HepG2 (cell line): ENCODE data around the gene PRSS2. TPM values are rescaled to one million over a fixed set of nuclear protein-coding genes. Genes with fewer than 3 reads are reported as not detected.

Experiments used
- ATAC-seq: fragments of 200-7000 bp; cut with Tn5 transposase; 3 replicates; pipeline ENCODE4 v1.9.1; 2020; ENCODE audit warnings: mild to moderate bottlenecking, moderate library complexity
- BruUV-seq: library from RNA; stranded (reverse); fragments of 400-500 nt; replicated peaks from 2 replicates; lab custom pipeline; 2021; lab: Mats Ljungman, UMichigan
- CTCF ChIA-PET: fragments of 300-600 bp; formaldehyde crosslinking; extraction: SDS; loops from one replicate; lab custom pipeline; 2021; ENCODE audit warnings: low total read pairs, inconsistent platforms, low intra/inter-chr PET ratio; lab: Yijun Ruan, JAX
- POLR2A ChIA-PET: fragments of 350-600 bp; sonication (Branson Sonifier 250); formaldehyde crosslinking; loops from one replicate; lab custom pipeline; 2020; ENCODE audit warnings: antibody characterized with exemption, inconsistent platforms; lab: Yijun Ruan, JAX
- DNase-seq: peaks from one replicate; pipeline ENCODE4 v3.0.0-alpha.2; 2015; ENCODE audit warnings: low spot score
- FAIRE-seq: peaks from 3 replicates; lab custom pipeline; 2011; peaks lifted over from hg19 to GRCh38; lab: Jason Lieb, UNC
- H2AFZ ChIP-seq: one replicate; pipeline ENCODE4 v1.6.1; 2011; ENCODE audit warnings: low read length, inconsistent platforms
- H3K27ac ChIP-seq: fragments of 300-600 bp; 3 replicates; pipeline ENCODE4 v1.8.0; 2011; ENCODE audit warnings: mixed run types, mild to moderate bottlenecking, mixed read lengths, low read length, inconsistent platforms; ENCODE audit not compliant: insufficient read depth; ENCODE audit errors: extremely low read length
- H3K27me3 ChIP-seq, 2 experiments: fragments of 200-600 bp in 1 of 2; 2 replicates in 1 of 2; 3 replicates in 1 of 2; pipeline versions ENCODE4 v1.6.0 to v1.8.0; 2011; ENCODE audit warnings: low read length in 2 of 2, mild to moderate bottlenecking in 2 of 2, moderate library complexity in 2 of 2, inconsistent platforms in 1 of 2; ENCODE audit not compliant: insufficient read depth in 2 of 2, control insufficient read depth in 1 of 2
- H3K36me3 ChIP-seq, 2 experiments: fragments of 200-600 bp in 1 of 2; replicated peaks in 1 of 2; 2 replicates in 1 of 2; 3 replicates in 1 of 2; pipeline versions ENCODE4 v1.5.1 to v1.8.0; 2011; ENCODE audit warnings: low read length in 2 of 2, inconsistent platforms in 1 of 2; ENCODE audit not compliant: insufficient read depth in 2 of 2, control insufficient read depth in 1 of 2
- H3K4me1 ChIP-seq: 2 replicates; pipeline ENCODE4 v1.5.1; 2012; ENCODE audit warnings: low read length, inconsistent platforms; ENCODE audit not compliant: insufficient read depth
- H3K4me2 ChIP-seq: 2 replicates; pipeline ENCODE4 v1.6.0; 2011; ENCODE audit warnings: low read depth, low read length, inconsistent platforms
- H3K4me3 ChIP-seq, 3 experiments: fragments of 200-600 bp in 1 of 3; sonication (generic), shearing (Covaris generic) in 1 of 3; replicated peaks in 1 of 3; 2 replicates each; pipeline ENCODE4 v1.5.1; 2011 to 2016; ENCODE audit warnings: low read length in 3 of 3, inconsistent platforms in 2 of 3, low read depth in 2 of 3, mild to moderate bottlenecking in 2 of 3, control low read depth in 1 of 3, mixed read lengths in 1 of 3; ENCODE audit not compliant: insufficient read depth in 1 of 3
- H3K79me2 ChIP-seq: one replicate; pipeline ENCODE4 v1.6.1; 2011; ENCODE audit warnings: low read length, inconsistent platforms; ENCODE audit not compliant: insufficient read depth
- H3K9ac ChIP-seq: 2 replicates; pipeline ENCODE4 v1.6.0; 2011; ENCODE audit warnings: mild to moderate bottlenecking, low read depth, low read length, inconsistent platforms; ENCODE audit not compliant: insufficient read depth
- H3K9me3 ChIP-seq: 2 replicates; pipeline ENCODE4 v1.5.1; 2012; ENCODE audit warnings: mild to moderate bottlenecking, low read length
- H4K20me1 ChIP-seq: 2 replicates; pipeline ENCODE4 v1.6.0; 2011; ENCODE audit warnings: inconsistent platforms, mild to moderate bottlenecking, low read length, moderate library complexity; ENCODE audit not compliant: insufficient read depth
- ASH2L ChIP-seq: fragments of 300-600, 200-600 bp; sonication (generic); IDR thresholded peaks from 2 replicates; pipeline ENCODE4 v1.7.0; 2017; ENCODE audit warnings: low read depth, mild to moderate bottlenecking, moderate library complexity, mixed read lengths, low read length; ENCODE audit not compliant: insufficient read length
- EP300 ChIP-seq, 3 experiments: sonication (generic) in 1 of 3; formaldehyde crosslinking in 1 of 3; IDR thresholded peaks; 2 replicates each; pipeline versions ENCODE4 v1.5.1 to v1.6.1; 2011 to 2020; ENCODE audit warnings: low read depth in 2 of 3, low read length in 2 of 3, borderline replicate concordance in 1 of 3, improper control_type of control experiment in 1 of 3, mild to moderate bottlenecking in 1 of 3, missing genetic modification reagents in 1 of 3, moderate library complexity in 1 of 3
- KDM5A ChIP-seq: fragments of 200-600 bp; sonication (generic); IDR thresholded peaks from 2 replicates; pipeline ENCODE4 v1.7.0; 2018; ENCODE audit warnings: antibody characterized with exemption, mild to moderate bottlenecking, low read length, borderline replicate concordance
- KLF9 ChIP-seq: IDR thresholded peaks from 2 replicates; pipeline ENCODE4 v1.6.1; 2016; ENCODE audit warnings: low read depth
- NONO ChIP-seq, 2 experiments: fragments of 450-650 bp in 1 of 2; sonication (generic) in 1 of 2; formaldehyde crosslinking in 1 of 2; IDR thresholded peaks in 1 of 2; conservative IDR thresholded peaks in 1 of 2; 2 replicates each; pipeline versions ENCODE4 v1.6.1 to v1.8.0; 2017 to 2022; ENCODE audit warnings: mild to moderate bottlenecking in 1 of 2, missing genetic modification reagents in 1 of 2, moderate library complexity in 1 of 2
- SALL2 ChIP-seq: sonication (generic); formaldehyde crosslinking; IDR thresholded peaks from 2 replicates; pipeline ENCODE4 v1.8.1; 2023; ENCODE audit warnings: mild to moderate bottlenecking, missing genetic modification reagents, inconsistent platforms
- SIN3B ChIP-seq: fragments of 150-350 bp; IDR thresholded peaks from 2 replicates; pipeline ENCODE4 v1.6.1; 2014; ENCODE audit warnings: low read length
- SNAI1 ChIP-seq: sonication (generic); formaldehyde crosslinking; IDR thresholded peaks from 2 replicates; pipeline ENCODE4 v1.5.0; 2020; ENCODE audit warnings: mild to moderate bottlenecking, missing genetic modification reagents, borderline replicate concordance
- ZNF326 ChIP-seq: sonication (generic); formaldehyde crosslinking; IDR thresholded peaks from 2 replicates; pipeline ENCODE4 v1.4.0; 2020; ENCODE audit warnings: missing genetic modification reagents, borderline replicate concordance
- ZSCAN25 ChIP-seq: sonication (generic); formaldehyde crosslinking; IDR thresholded peaks from 2 replicates; pipeline ENCODE4 v1.8.0; 2022; ENCODE audit warnings: mild to moderate bottlenecking, missing genetic modification reagents
- WGBS: methylation state at CpG from one replicate; pipeline ENCODE4 v1.1.6; 2017; ENCODE audit warnings: low lambda C conversion rate; 5-methylcytosine and 5-hydroxymethylcytosine counted together
- in situ Hi-C: cut with HindIII; loops from 2 replicates; pipeline ENCODE4 v1.10.0; 2017; ENCODE audit warnings: low pct_unique_long_range_greater_than_20kb; ENCODE audit not compliant: extremely low pct_ligation_motif_present
- intact Hi-C: fragments of 100-400 bp; cut with micrococcal nuclease; formaldehyde crosslinking; loops from one replicate; pipeline ENCODE4 v1.10.0; 2022; ENCODE audit not compliant: unreplicated experiment
- polyA plus RNA-seq, 8 experiments: library from polyadenylated mRNA; depleted of rRNA in 3 of 8; stranded (reverse) in 7 of 8; unstranded in 1 of 8; fragments of >200 nt; fragmentation: Illumina TruSeq in 4 of 8; extraction: Trizol in 4 of 8; gene quantifications; 2 replicates each; pipeline versions ENCODE4 v1.2.1 to v1.2.3, GENCODE V29; 2011 to 2016; ENCODE audit warnings: low read depth in 4 of 8, missing spikeins in 1 of 8, mixed read lengths in 1 of 8; ENCODE audit not compliant: insufficient read depth in 1 of 8
- total RNA-seq, 5 experiments: library from RNA; depleted of rRNA; stranded (reverse); fragments of >200 nt; fragmentation: Illumina TruSeq; extraction: Trizol; gene quantifications; 2 replicates each; pipeline ENCODE4 v1.2.3, GENCODE V29; 2016; ENCODE audit warnings: low read depth in 1 of 5
- TF ChIP-seq, protein P1 (sequence below): sonication (generic); formaldehyde crosslinking; IDR thresholded peaks from 2 replicates; pipeline ENCODE4 v1.9.0; 2022; ENCODE audit warnings: missing genetic modification reagents, mild to moderate bottlenecking, borderline replicate concordance
- TF ChIP-seq, protein P2 (sequence below): sonication (generic); formaldehyde crosslinking; IDR thresholded peaks from 2 replicates; pipeline ENCODE4 v1.8.1; 2023; ENCODE audit warnings: mild to moderate bottlenecking, moderate library complexity, missing genetic modification reagents
- TF ChIP-seq, protein P3 (sequence below): sonication (generic); IDR thresholded peaks from 2 replicates; pipeline ENCODE4 v1.6.1; 2016; ENCODE audit warnings: low read depth, borderline replicate concordance
- TF ChIP-seq, protein P4 (sequence below): IDR thresholded peaks from 2 replicates; pipeline ENCODE4 v1.6.1; 2012; ENCODE audit warnings: low read length, improper control_type of control experiment

Gene PRSS2
- total and polyA plus RNA-seq, 2 of the 13 experiments (the other 11 are each of a cell fraction or from before 2014, with no cell fraction given) = not detected

DNA sequence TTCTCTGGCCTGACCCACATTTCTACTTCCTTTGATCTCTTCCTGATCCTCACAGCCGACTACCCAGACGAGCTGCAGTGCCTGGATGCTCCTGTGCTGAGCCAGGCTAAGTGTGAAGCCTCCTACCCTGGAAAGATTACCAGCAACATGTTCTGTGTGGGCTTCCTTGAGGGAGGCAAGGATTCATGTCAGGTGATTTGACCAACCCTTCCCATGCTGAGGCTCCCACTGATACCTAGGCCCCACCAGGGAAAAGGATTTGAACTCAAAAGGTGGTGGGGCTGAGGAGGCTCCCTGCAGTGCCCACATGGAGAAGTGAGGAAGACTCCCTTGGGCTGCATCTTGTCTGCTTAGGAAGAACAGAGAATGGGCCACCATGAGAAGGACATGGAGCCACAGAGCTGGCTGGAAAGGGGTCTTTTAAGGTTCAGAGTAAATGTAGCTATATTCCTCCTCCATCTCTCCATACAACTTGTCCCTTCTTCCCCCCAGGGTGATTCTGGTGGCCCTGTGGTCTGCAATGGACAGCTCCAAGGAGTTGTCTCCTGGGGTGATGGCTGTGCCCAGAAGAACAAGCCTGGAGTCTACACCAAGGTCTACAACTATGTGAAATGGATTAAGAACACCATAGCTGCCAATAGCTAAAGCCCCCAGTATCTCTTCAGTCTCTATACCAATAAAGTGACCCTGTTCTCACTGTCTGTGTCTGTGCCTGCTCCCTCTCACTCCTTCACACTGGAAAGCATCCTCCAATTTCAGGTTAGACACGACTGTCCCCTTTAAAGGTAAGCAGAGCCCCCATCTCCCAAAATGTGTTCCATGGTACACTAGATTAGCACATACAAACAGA is 18.2 kb upstream of the PRSS2 start (continued):
- TF ChIP-seq EP300 (IDR thresholded peaks at IDR 0.05; ENCODE audit: low read depth in 2 of 2, low read length in 2 of 2) = no peak
- TF ChIP-seq EP300 (CRISPR knock-in tag; IDR thresholded peaks at IDR 0.05; ENCODE audit: borderline replicate concordance) = no peak
- TF ChIP-seq SNAI1 (CRISPR knock-in tag) = no peak
- no peak for TF ChIP-seq KLF9
- TF ChIP-seq, all 625 proteins: peak for 0

DNA sequence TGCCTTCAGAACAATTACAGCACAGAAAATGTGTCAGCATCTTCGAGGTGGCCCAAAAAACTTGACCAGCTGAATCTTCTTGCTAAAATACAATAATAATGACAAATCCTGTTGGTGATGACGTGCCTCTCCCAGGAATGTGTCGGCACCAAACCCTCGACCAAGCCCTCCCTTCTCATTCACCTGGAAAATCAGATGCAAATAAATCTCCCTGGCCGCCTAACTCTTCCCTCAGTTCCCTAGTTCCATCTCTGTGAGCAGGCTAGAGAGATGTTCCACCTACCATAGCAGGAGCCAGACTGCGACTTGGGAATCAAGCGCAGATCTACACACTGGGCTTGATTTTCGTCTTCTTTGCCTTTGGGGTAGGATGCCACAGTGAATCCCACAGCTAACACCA is 17.4 kb upstream of the PRSS2 start:
- DNase-seq (no peak), FAIRE-seq (no peak), ATAC-seq (no peak)
- BruUV-seq = no TSS peak
- CTCF ChIA-PET = no interaction called here
- POLR2A ChIA-PET = no interaction called here
- H3K9me3 ChIP-seq = no peaks in the 10 kb centered on the region
- no peak overlapping the region for H3K9ac ChIP-seq
- 16% methylated on average over 8 of the region's 8 CpGs for WGBS
- no peaks in the 10 kb centered on the region for H3K36me3 ChIP-seq
- no peaks in the 10 kb centered on the region for H4K20me1 ChIP-seq
- no peak overlapping the region for H3K4me2 ChIP-seq
- H3K27me3 ChIP-seq = peaks cover 0 to 17% of the 10 kb centered on the region in 2 experiments; a peak in 2 of 5 replicates
- intact Hi-C loops = no loop called here
- no peaks in the 10 kb centered on the region for H3K4me1 ChIP-seq
- H3K4me3 ChIP-seq = no peak overlapping the region
- in situ Hi-C loops = no loop called here
- no peak overlapping the region for H3K27ac ChIP-seq
- H3K79me2 ChIP-seq = no peaks in the 10 kb centered on the region
- no peak overlapping the region for H2AFZ ChIP-seq
- TF ChIP-seq, protein P1, sequence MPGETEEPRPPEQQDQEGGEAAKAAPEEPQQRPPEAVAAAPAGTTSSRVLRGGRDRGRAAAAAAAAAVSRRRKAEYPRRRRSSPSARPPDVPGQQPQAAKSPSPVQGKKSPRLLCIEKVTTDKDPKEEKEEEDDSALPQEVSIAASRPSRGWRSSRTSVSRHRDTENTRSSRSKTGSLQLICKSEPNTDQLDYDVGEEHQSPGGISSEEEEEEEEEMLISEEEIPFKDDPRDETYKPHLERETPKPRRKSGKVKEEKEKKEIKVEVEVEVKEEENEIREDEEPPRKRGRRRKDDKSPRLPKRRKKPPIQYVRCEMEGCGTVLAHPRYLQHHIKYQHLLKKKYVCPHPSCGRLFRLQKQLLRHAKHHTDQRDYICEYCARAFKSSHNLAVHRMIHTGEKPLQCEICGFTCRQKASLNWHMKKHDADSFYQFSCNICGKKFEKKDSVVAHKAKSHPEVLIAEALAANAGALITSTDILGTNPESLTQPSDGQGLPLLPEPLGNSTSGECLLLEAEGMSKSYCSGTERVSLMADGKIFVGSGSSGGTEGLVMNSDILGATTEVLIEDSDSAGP (CRISPR knock-in tag) = no peak
- TF ChIP-seq ASH2L (no peak), ZNF326 (no peak), ZSCAN25 (CRISPR knock-in tag) (no peak), SIN3B (no peak), NONO (IDR thresholded peaks at IDR 0.05) (no peak), NONO (CRISPR knock-in tag; conservative IDR thresholded peaks at IDR 0.05) (no peak), SALL2 (CRISPR knock-in tag) (no peak), KDM5A (no peak)
- TF ChIP-seq, protein P2, sequence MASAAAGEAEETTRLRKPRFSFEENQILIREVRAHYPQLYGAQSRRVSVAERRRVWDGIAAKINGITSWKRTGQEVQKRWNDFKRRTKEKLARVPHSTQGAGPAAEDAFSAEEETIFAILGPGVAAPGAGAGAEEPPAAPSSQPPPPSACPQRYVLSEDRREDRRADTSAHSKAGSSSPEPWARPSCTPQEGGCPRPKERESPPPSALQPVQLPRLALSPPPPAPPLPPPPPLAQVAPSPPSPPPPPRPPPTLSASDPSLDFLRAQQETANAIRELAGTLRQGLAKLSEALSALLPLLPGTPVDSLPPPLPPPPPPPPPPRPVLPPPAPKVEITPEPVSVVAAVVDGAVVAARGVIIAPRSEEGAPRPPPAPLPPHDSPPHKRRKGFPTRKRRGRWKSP (CRISPR knock-in tag) = no peak
- TF ChIP-seq, protein P3, sequence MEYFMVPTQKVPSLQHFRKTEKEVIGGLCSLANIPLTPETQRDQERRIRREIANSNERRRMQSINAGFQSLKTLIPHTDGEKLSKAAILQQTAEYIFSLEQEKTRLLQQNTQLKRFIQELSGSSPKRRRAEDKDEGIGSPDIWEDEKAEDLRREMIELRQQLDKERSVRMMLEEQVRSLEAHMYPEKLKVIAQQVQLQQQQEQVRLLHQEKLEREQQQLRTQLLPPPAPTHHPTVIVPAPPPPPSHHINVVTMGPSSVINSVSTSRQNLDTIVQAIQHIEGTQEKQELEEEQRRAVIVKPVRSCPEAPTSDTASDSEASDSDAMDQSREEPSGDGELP = no peak
- TF ChIP-seq, protein P4, sequence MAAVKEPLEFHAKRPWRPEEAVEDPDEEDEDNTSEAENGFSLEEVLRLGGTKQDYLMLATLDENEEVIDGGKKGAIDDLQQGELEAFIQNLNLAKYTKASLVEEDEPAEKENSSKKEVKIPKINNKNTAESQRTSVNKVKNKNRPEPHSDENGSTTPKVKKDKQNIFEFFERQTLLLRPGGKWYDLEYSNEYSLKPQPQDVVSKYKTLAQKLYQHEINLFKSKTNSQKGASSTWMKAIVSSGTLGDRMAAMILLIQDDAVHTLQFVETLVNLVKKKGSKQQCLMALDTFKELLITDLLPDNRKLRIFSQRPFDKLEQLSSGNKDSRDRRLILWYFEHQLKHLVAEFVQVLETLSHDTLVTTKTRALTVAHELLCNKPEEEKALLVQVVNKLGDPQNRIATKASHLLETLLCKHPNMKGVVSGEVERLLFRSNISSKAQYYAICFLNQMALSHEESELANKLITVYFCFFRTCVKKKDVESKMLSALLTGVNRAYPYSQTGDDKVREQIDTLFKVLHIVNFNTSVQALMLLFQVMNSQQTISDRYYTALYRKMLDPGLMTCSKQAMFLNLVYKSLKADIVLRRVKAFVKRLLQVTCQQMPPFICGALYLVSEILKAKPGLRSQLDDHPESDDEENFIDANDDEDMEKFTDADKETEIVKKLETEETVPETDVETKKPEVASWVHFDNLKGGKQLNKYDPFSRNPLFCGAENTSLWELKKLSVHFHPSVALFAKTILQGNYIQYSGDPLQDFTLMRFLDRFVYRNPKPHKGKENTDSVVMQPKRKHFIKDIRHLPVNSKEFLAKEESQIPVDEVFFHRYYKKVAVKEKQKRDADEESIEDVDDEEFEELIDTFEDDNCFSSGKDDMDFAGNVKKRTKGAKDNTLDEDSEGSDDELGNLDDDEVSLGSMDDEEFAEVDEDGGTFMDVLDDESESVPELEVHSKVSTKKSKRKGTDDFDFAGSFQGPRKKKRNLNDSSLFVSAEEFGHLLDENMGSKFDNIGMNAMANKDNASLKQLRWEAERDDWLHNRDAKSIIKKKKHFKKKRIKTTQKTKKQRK = no peak
